Skeletal muscle tissue (tissue), 4 donors: ENCODE data around the gene ZC3H10. TPM values are rescaled to one million over a fixed set of nuclear protein-coding genes. Genes with fewer than 3 reads are reported as not detected.
"Not testable (repeated sequence)": the region's sequence is repeated elsewhere in the genome, so short reads cannot be mapped to it uniquely, and the experiment has no call there.

Source experiments
- H3K27ac ChIP-seq: one replicate; pipeline ENCODE4 v1.7.0; 2013; ENCODE audit warnings: mild to moderate bottlenecking, low read depth, low read length, inconsistent platforms
- H3K27me3 ChIP-seq, 3 donors: one replicate each; pipeline ENCODE4 v1.7.0; 2013; ENCODE audit warnings: low read length in 3 of 3; ENCODE audit not compliant: control insufficient read depth in 3 of 3, insufficient read depth in 3 of 3
- H3K36me3 ChIP-seq, 3 donors: one replicate each; pipeline ENCODE4 v1.7.0; 2013; ENCODE audit warnings: low read length in 3 of 3; ENCODE audit not compliant: control insufficient read depth in 3 of 3, insufficient read depth in 3 of 3
- H3K4me1 ChIP-seq, 3 donors: one replicate each; pipeline ENCODE4 v1.7.0; 2013; ENCODE audit warnings: low read length in 3 of 3, mild to moderate bottlenecking in 3 of 3; ENCODE audit not compliant: control insufficient read depth in 3 of 3, insufficient read depth in 3 of 3
- H3K4me3 ChIP-seq, 3 donors: one replicate each; pipeline ENCODE4 v1.7.0; 2013; ENCODE audit warnings: low read length in 3 of 3
- H3K9ac ChIP-seq, 3 donors: one replicate each; pipeline ENCODE4 v1.7.0; 2013; ENCODE audit warnings: low read length in 3 of 3, mild to moderate bottlenecking in 3 of 3, moderate library complexity in 2 of 3, low read depth in 1 of 3
- H3K9me3 ChIP-seq, 3 donors: one replicate each; pipeline ENCODE4 v1.7.0; 2013; ENCODE audit warnings: low read length in 3 of 3; ENCODE audit not compliant: control insufficient read depth in 3 of 3
- total RNA-seq: library from RNA; depleted of rRNA; stranded (reverse); fragments of >200 nt; gene quantifications from one replicate; pipeline ENCODE4 v1.2.3, GENCODE V29; 2014
- donor health status: Osteomylitis.

The ZC3H10 gene
- 5.7 TPM for total RNA-seq

GRCh38 chr12:56117778-56118687 is at the start of gene ZC3H10:
Gene ZC3H10, plus strand, starts transcription at chr12:56118266. Its CDS starts 2,297 bp downstream, at chr12:56120563.
- Histone ChIP-seq H3K27ac (peak within 1 kb of the TSS; percentile 94), H3K4me1 (peaks cover 47 to 57% (median 56%) of the 10 kb centered on the region in 3 donors), H3K36me3 (peaks cover 11 to 28% (median 21%) of the 10 kb centered on the region in 3 donors), H3K9me3 (no peaks in the 10 kb centered on the region), H3K9ac (peak within 1 kb of the TSS; percentile 95 to 97 (median 97)), H3K4me3 (peak within 1 kb of the TSS; percentile 94 to 97 (median 96)), H3K27me3 (no peaks in the 10 kb centered on the region)

- H3K27ac ChIP-seq: no peak overlapping the region
- peaks cover 0 to 3% (median 3%) of the 10 kb centered on the region in 3 donors for H3K27me3 ChIP-seq
- H3K4me1 ChIP-seq: no peaks in the 10 kb centered on the region
- H3K9ac ChIP-seq: no peak overlapping the region
- H3K4me3 ChIP-seq: no peak overlapping the region
- H3K9me3 ChIP-seq: no peaks in the 10 kb centered on the region
- H3K36me3 ChIP-seq: no peaks in the 10 kb centered on the region
These were observed 46.4 kb upstream of the ZC3H10 start for GRCh38 chr12:56071648-56072047.

GRCh38 chr12:56074396-56074795 is 43.7 kb upstream of the ZC3H10 start:
- no peaks in the 10 kb centered on the region for H3K36me3 ChIP-seq
- H3K9me3 ChIP-seq: no peaks in the 10 kb centered on the region
- H3K4me3 ChIP-seq: no peak overlapping the region

GRCh38 chr12:56077966-56078365 is 40.1 kb upstream of the ZC3H10 start:
- H3K27ac ChIP-seq, H3K9me3 ChIP-seq, H3K36me3 ChIP-seq, H3K9ac ChIP-seq, H3K4me3 ChIP-seq: not testable (repeated sequence)
- peaks cover 11 to 18% (median 18%) of the 10 kb centered on the region in 3 donors for H3K27me3 ChIP-seq
- peaks cover 12 to 16% (median 15%) of the 10 kb centered on the region in 3 donors for H3K4me1 ChIP-seq

More at GRCh38 chr12:56074396-56074795, 43.7 kb upstream of the ZC3H10 start:
- H3K4me1 ChIP-seq: peaks cover 4 to 7% (median 5%) of the 10 kb centered on the region in 3 donors
- H3K27me3 ChIP-seq: peaks cover 0 to 6% (median 6%) of the 10 kb centered on the region in 3 donors
- H3K9ac ChIP-seq: no peak overlapping the region
- no peak overlapping the region for H3K27ac ChIP-seq

GRCh38 chr12:56078427-56078826 is 39.6 kb upstream of the ZC3H10 start:
- peaks cover 12 to 16% (median 15%) of the 10 kb centered on the region in 3 donors for H3K4me1 ChIP-seq
- peaks cover 11 to 18% (median 17%) of the 10 kb centered on the region in 3 donors for H3K27me3 ChIP-seq
- H3K36me3 ChIP-seq: no peaks in the 10 kb centered on the region
- H3K9ac ChIP-seq: no peak overlapping the region
- no peak overlapping the region for H3K27ac ChIP-seq
- H3K4me3 ChIP-seq: no peak overlapping the region
- H3K9me3 ChIP-seq: no peaks in the 10 kb centered on the region

GRCh38 chr12:56078931-56079722 is 38.9 kb upstream of the ZC3H10 start:
- Histone ChIP-seq H3K4me3 (peak overlapping the region; percentile 72 to 80 (median 75)), H3K36me3 (no peaks in the 10 kb centered on the region), H3K27ac (peak overlapping the region; percentile 39), H3K9me3 (no peaks in the 10 kb centered on the region), H3K9ac (peak overlapping the region; percentile 20 to 74 (median 50)), H3K4me1 (peaks cover 12 to 16% (median 15%) of the 10 kb centered on the region in 3 donors), H3K27me3 (peaks cover 11 to 18% (median 17%) of the 10 kb centered on the region in 3 donors)

GRCh38 chr12:56079723-56080555 is 38.1 kb upstream of the ZC3H10 start, which contains the start of gene ERBB3:
Gene ERBB3, plus strand, starts transcription at chr12:56080165. Its CDS starts 136 bp downstream, at chr12:56080301.
- peaks cover 12 to 16% (median 15%) of the 10 kb centered on the region in 3 donors for H3K4me1 ChIP-seq
- H3K9ac ChIP-seq: peak within 1 kb of the TSS; percentile 64 to 74 (median 65)
- no peaks in the 10 kb centered on the region for H3K9me3 ChIP-seq
- peak within 1 kb of the TSS; percentile 72 to 80 (median 75) for H3K4me3 ChIP-seq
- H3K27ac ChIP-seq: peak within 1 kb of the TSS; percentile 74
- H3K36me3 ChIP-seq: no peaks in the 10 kb centered on the region
- peaks cover 11 to 17% (median 14%) of the 10 kb centered on the region in 3 donors for H3K27me3 ChIP-seq

GRCh38 chr12:56080556-56081138 is 37.4 kb upstream of the ZC3H10 start:
- no peaks in the 10 kb centered on the region for H3K9me3 ChIP-seq
- peak overlapping the region in 2 of 3 donors; percentile 57 to 64 for H3K9ac ChIP-seq
- H3K36me3 ChIP-seq: no peaks in the 10 kb centered on the region
- H3K27ac ChIP-seq: peak overlapping the region; percentile 74
- peaks cover 12 to 16% (median 15%) of the 10 kb centered on the region in 3 donors for H3K4me1 ChIP-seq
- peak overlapping the region in 2 of 3 donors; percentile 72 to 80 for H3K4me3 ChIP-seq
- peaks cover 11 to 17% (median 14%) of the 10 kb centered on the region in 3 donors for H3K27me3 ChIP-seq
